AG04449 (cell line): ENCODE results near the gene CCDC57.
"Not testable (repeated sequence)": the region's sequence is repeated elsewhere in the genome, so short reads cannot be mapped to it uniquely, and the experiment has no call there.

Source experiments
- CTCF ChIA-PET: fragments of 350-600 bp; formaldehyde crosslinking; extraction: SDS; loops from one replicate; lab custom pipeline; 2021; ENCODE audit warnings: antibody characterized with exemption; lab: Yijun Ruan, JAX
- POLR2A ChIA-PET: fragments of 400-600, 350-600 bp; formaldehyde crosslinking; extraction: SDS; loops from one replicate; lab custom pipeline; 2020; ENCODE audit warnings: antibody characterized with exemption, inconsistent platforms; lab: Yijun Ruan, JAX
- DNase-seq: peaks from one replicate; pipeline ENCODE4 v3.0.0-alpha.2; 2010; ENCODE audit warnings: low read depth, low spot score
- H3K4me3 ChIP-seq: 2 replicates; pipeline ENCODE4 v1.5.1; 2011; ENCODE audit warnings: low read depth, mild to moderate bottlenecking, control low read depth, low read length
- CTCF ChIP-seq: IDR thresholded peaks from one replicate; pipeline ENCODE4 v1.5.1; 2011; ENCODE audit warnings: mild to moderate bottlenecking, moderate library complexity, low read length, control low read depth, inconsistent platforms; ENCODE audit not compliant: insufficient read depth; ENCODE audit errors: missing control alignments

The CCDC57 gene

GRCh38 chr17:82194765-82195164 lies 17.9 kb downstream of the CCDC57 start:
- CTCF ChIA-PET = interaction anchor here (1.2 to 3.0 kb wide), 2 partner anchors 11 to 41 kb away, joined by 3 to 16 read pairs; no protein-coding TSS in a partner anchor
- no peak overlapping the region for H3K4me3 ChIP-seq
- no peak for TF ChIP-seq CTCF
- no peak for DNase-seq
- POLR2A ChIA-PET = no interaction called here

GRCh38 chr17:82193520-82194220 lies 19.0 kb downstream of the CCDC57 start:
- no peak overlapping the region for H3K4me3 ChIP-seq
- no peak for DNase-seq
- ChIA-PET POLR2A (interaction anchor here (0.6 kb wide), 1 partner anchor 80 kb away, joined by 3 read pairs; no protein-coding TSS in a partner anchor), CTCF (interaction anchor here (3.0 kb wide), 1 partner anchor 12 kb away, joined by 16 read pairs; no protein-coding TSS in a partner anchor)
- no peak for TF ChIP-seq CTCF

- H3K4me3 ChIP-seq, CTCF ChIA-PET, DNase-seq, POLR2A ChIA-PET: not testable (repeated sequence)
Measured at GRCh38 chr17:82193050-82193449, 19.6 kb downstream of the CCDC57 start.

- ChIA-PET POLR2A (no interaction called here), CTCF (interaction anchor here (1.0 to 2.7 kb wide), 2 partner anchors 18 to 48 kb away, joined by 3 to 8 read pairs; no protein-coding TSS in a partner anchor)
- no peak overlapping the region for H3K4me3 ChIP-seq
- TF ChIP-seq CTCF = no peak
- DNase-seq = no peak
Measured at GRCh38 chr17:82188001-82188961, 24.4 kb downstream of the CCDC57 start.

- ChIA-PET POLR2A (no interaction called here), CTCF (interaction anchor here (2.7 kb wide), 1 partner anchor 18 kb away, joined by 8 read pairs; no protein-coding TSS in a partner anchor)
- TF ChIP-seq CTCF = no peak
- no peak overlapping the region for H3K4me3 ChIP-seq
- DNase-seq = no peak
Measured at GRCh38 chr17:82187500-82187899, 25.1 kb downstream of the CCDC57 start.

GRCh38 chr17:82186221-82186620 lies 26.4 kb downstream of the CCDC57 start:
- DNase-seq = no peak
- no peak overlapping the region for H3K4me3 ChIP-seq
- ChIA-PET POLR2A (no interaction called here), CTCF (interaction anchor here (0.9 to 2.4 kb wide), 2 partner anchors 13 to 19 kb away, joined by 3 to 15 read pairs; no protein-coding TSS in a partner anchor)
- no peak for TF ChIP-seq CTCF
